HepG2 (cell line): ENCODE results near the gene SOCS1. TPM values are rescaled to one million over a fixed set of nuclear protein-coding genes. Genes with fewer than 3 reads are reported as not detected.
A peak's percentile ranks its signal among the peaks of the same experiment; 100 is the strongest.

Source experiments
- ATAC-seq: fragments of 200-7000 bp; cut with Tn5 transposase; 3 replicates; pipeline ENCODE4 v1.9.1; 2020; ENCODE audit warnings: mild to moderate bottlenecking, moderate library complexity
- BruUV-seq: library from RNA; stranded (reverse); fragments of 400-500 nt; replicated peaks from 2 replicates; lab custom pipeline; 2021; lab: Mats Ljungman, UMichigan
- CTCF ChIA-PET: fragments of 300-600 bp; formaldehyde crosslinking; extraction: SDS; loops from one replicate; lab custom pipeline; 2021; ENCODE audit warnings: low total read pairs, inconsistent platforms, low intra/inter-chr PET ratio; lab: Yijun Ruan, JAX
- POLR2A ChIA-PET: fragments of 350-600 bp; sonication (Branson Sonifier 250); formaldehyde crosslinking; loops from one replicate; lab custom pipeline; 2020; ENCODE audit warnings: antibody characterized with exemption, inconsistent platforms; lab: Yijun Ruan, JAX
- DNase-seq: peaks from one replicate; pipeline ENCODE4 v3.0.0-alpha.2; 2015; ENCODE audit warnings: low spot score
- FAIRE-seq: peaks from 3 replicates; lab custom pipeline; 2011; peaks lifted over from hg19 to GRCh38; lab: Jason Lieb, UNC
- H2AFZ ChIP-seq: one replicate; pipeline ENCODE4 v1.6.1; 2011; ENCODE audit warnings: low read length, inconsistent platforms
- H3K27ac ChIP-seq: fragments of 300-600 bp; 3 replicates; pipeline ENCODE4 v1.8.0; 2011; ENCODE audit warnings: mixed run types, mild to moderate bottlenecking, mixed read lengths, low read length, inconsistent platforms; ENCODE audit not compliant: insufficient read depth; ENCODE audit errors: extremely low read length
- H3K27me3 ChIP-seq, 2 experiments: fragments of 200-600 bp in 1 of 2; 2 replicates in 1 of 2; 3 replicates in 1 of 2; pipeline versions ENCODE4 v1.6.0 to v1.8.0; 2011; ENCODE audit warnings: low read length in 2 of 2, mild to moderate bottlenecking in 2 of 2, moderate library complexity in 2 of 2, inconsistent platforms in 1 of 2; ENCODE audit not compliant: insufficient read depth in 2 of 2, control insufficient read depth in 1 of 2
- H3K36me3 ChIP-seq, 2 experiments: fragments of 200-600 bp in 1 of 2; replicated peaks in 1 of 2; 2 replicates in 1 of 2; 3 replicates in 1 of 2; pipeline versions ENCODE4 v1.5.1 to v1.8.0; 2011; ENCODE audit warnings: low read length in 2 of 2, inconsistent platforms in 1 of 2; ENCODE audit not compliant: insufficient read depth in 2 of 2, control insufficient read depth in 1 of 2
- H3K4me1 ChIP-seq: 2 replicates; pipeline ENCODE4 v1.5.1; 2012; ENCODE audit warnings: low read length, inconsistent platforms; ENCODE audit not compliant: insufficient read depth
- H3K4me2 ChIP-seq: 2 replicates; pipeline ENCODE4 v1.6.0; 2011; ENCODE audit warnings: low read depth, low read length, inconsistent platforms
- H3K4me3 ChIP-seq, 3 experiments: fragments of 200-600 bp in 1 of 3; sonication (generic), shearing (Covaris generic) in 1 of 3; replicated peaks in 1 of 3; 2 replicates each; pipeline ENCODE4 v1.5.1; 2011 to 2016; ENCODE audit warnings: low read length in 3 of 3, inconsistent platforms in 2 of 3, low read depth in 2 of 3, mild to moderate bottlenecking in 2 of 3, control low read depth in 1 of 3, mixed read lengths in 1 of 3; ENCODE audit not compliant: insufficient read depth in 1 of 3
- H3K79me2 ChIP-seq: one replicate; pipeline ENCODE4 v1.6.1; 2011; ENCODE audit warnings: low read length, inconsistent platforms; ENCODE audit not compliant: insufficient read depth
- H3K9ac ChIP-seq: 2 replicates; pipeline ENCODE4 v1.6.0; 2011; ENCODE audit warnings: mild to moderate bottlenecking, low read depth, low read length, inconsistent platforms; ENCODE audit not compliant: insufficient read depth
- H3K9me3 ChIP-seq: 2 replicates; pipeline ENCODE4 v1.5.1; 2012; ENCODE audit warnings: mild to moderate bottlenecking, low read length
- H4K20me1 ChIP-seq: 2 replicates; pipeline ENCODE4 v1.6.0; 2011; ENCODE audit warnings: inconsistent platforms, mild to moderate bottlenecking, low read length, moderate library complexity; ENCODE audit not compliant: insufficient read depth
- ATF7-NPFF ChIP-seq: sonication (generic); formaldehyde crosslinking; IDR thresholded peaks from 2 replicates; pipeline ENCODE4 v1.8.1; 2023; ENCODE audit warnings: mild to moderate bottlenecking, low read depth, missing genetic modification reagents, moderate library complexity
- HIVEP1 ChIP-seq: sonication (generic); formaldehyde crosslinking; IDR thresholded peaks from 2 replicates; pipeline ENCODE4 v1.4.0; 2020; ENCODE audit warnings: mild to moderate bottlenecking, missing genetic modification reagents
- HNRNPL ChIP-seq: fragments of 200-400 bp; formaldehyde crosslinking; IDR thresholded peaks from 2 replicates; pipeline ENCODE4 v1.6.1; 2017; ENCODE audit warnings: mild to moderate bottlenecking, low read depth, low read length
- MTF2 ChIP-seq: sonication (generic); formaldehyde crosslinking; IDR thresholded peaks from 2 replicates; pipeline ENCODE4 v1.5.0; 2020; ENCODE audit warnings: missing genetic modification reagents, borderline replicate concordance
- RFXAP ChIP-seq: sonication (generic); formaldehyde crosslinking; IDR thresholded peaks from 2 replicates; pipeline ENCODE4 v1.4.0; 2020; ENCODE audit warnings: missing genetic modification reagents, borderline replicate concordance
- SMAD3 ChIP-seq: sonication (generic); formaldehyde crosslinking; IDR thresholded peaks from 2 replicates; pipeline ENCODE4 v1.4.0; 2020; ENCODE audit warnings: missing genetic modification reagents
- ZNF768 ChIP-seq: sonication (generic); formaldehyde crosslinking; IDR thresholded peaks from 2 replicates; pipeline ENCODE4 v1.4.0; 2020; ENCODE audit warnings: missing genetic modification reagents
- ZNF782 ChIP-seq: sonication (generic); formaldehyde crosslinking; IDR thresholded peaks from 2 replicates; pipeline ENCODE4 v1.4.0; 2020; ENCODE audit warnings: missing genetic modification reagents, mild to moderate bottlenecking, borderline replicate concordance
- ZNF878 ChIP-seq: sonication (generic); formaldehyde crosslinking; IDR thresholded peaks from 2 replicates; pipeline ENCODE4 v1.8.1; 2023; ENCODE audit warnings: mild to moderate bottlenecking, missing genetic modification reagents, moderate library complexity
- WGBS: methylation state at CpG from one replicate; pipeline ENCODE4 v1.1.6; 2017; ENCODE audit warnings: low lambda C conversion rate; 5-methylcytosine and 5-hydroxymethylcytosine counted together
- in situ Hi-C: cut with HindIII; loops from 2 replicates; pipeline ENCODE4 v1.10.0; 2017; ENCODE audit warnings: low pct_unique_long_range_greater_than_20kb; ENCODE audit not compliant: extremely low pct_ligation_motif_present
- intact Hi-C: fragments of 100-400 bp; cut with micrococcal nuclease; formaldehyde crosslinking; loops from one replicate; pipeline ENCODE4 v1.10.0; 2022; ENCODE audit not compliant: unreplicated experiment
- polyA plus RNA-seq, 8 experiments: library from polyadenylated mRNA; depleted of rRNA in 3 of 8; stranded (reverse) in 7 of 8; unstranded in 1 of 8; fragments of >200 nt; fragmentation: Illumina TruSeq in 4 of 8; extraction: Trizol in 4 of 8; gene quantifications; 2 replicates each; pipeline versions ENCODE4 v1.2.1 to v1.2.3, GENCODE V29; 2011 to 2016; ENCODE audit warnings: low read depth in 4 of 8, missing spikeins in 1 of 8, mixed read lengths in 1 of 8; ENCODE audit not compliant: insufficient read depth in 1 of 8
- total RNA-seq, 5 experiments: library from RNA; depleted of rRNA; stranded (reverse); fragments of >200 nt; fragmentation: Illumina TruSeq; extraction: Trizol; gene quantifications; 2 replicates each; pipeline ENCODE4 v1.2.3, GENCODE V29; 2016; ENCODE audit warnings: low read depth in 1 of 5
- TF ChIP-seq, protein P1 (sequence below): sonication (generic); formaldehyde crosslinking; conservative IDR thresholded peaks from 2 replicates; pipeline ENCODE4 v1.8.1; 2023; ENCODE audit warnings: missing genetic modification reagents
- TF ChIP-seq, protein P2 (sequence below): sonication (generic); formaldehyde crosslinking; IDR thresholded peaks from 2 replicates; pipeline ENCODE4 v1.4.0; 2020; ENCODE audit warnings: missing genetic modification reagents
- TF ChIP-seq, protein P3 (sequence below): IDR thresholded peaks from 2 replicates; pipeline ENCODE4 v1.6.1; 2016

Gene SOCS1
- total and polyA plus RNA-seq, 2 of the 13 experiments (the other 11 are each of a cell fraction or from before 2014, with no cell fraction given): 5.3 to 6.3 TPM

DNA sequence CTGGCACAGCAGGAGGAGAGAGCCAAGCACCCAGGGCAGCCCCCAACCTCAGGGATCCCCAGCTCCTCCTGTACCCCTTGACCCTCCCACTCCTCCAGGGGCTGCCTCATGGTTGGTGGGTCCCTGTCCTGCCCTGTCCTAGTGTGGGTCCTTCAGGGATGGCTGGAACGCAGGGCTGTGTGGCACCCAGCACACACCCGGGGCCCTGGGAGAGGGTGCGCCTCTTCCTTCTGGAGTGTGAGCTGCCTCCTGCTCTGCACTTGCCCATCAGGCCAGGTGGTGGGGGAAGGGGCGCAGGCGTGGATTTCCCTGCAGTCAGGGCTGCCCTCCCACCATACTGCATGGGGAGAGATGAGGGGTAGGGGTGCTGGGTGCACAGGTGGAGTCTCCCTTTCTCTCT lies 42.6 kb downstream of the SOCS1 start:
- Histone ChIP-seq H3K9ac (no peak overlapping the region), H4K20me1 (no peaks in the 10 kb centered on the region), H3K4me2 (no peak overlapping the region), H3K4me1 (no peaks in the 10 kb centered on the region), H2AFZ (no peak overlapping the region), H3K79me2 (no peaks in the 10 kb centered on the region), H3K4me3 (no peak overlapping the region), H3K27me3 (peaks cover 3 to 35% of the 10 kb centered on the region in 2 experiments), H3K36me3 (no peaks in the 10 kb centered on the region), H3K9me3 (peaks cover 13% of the 10 kb centered on the region), H3K27ac (no peak overlapping the region)
- peak; percentile 18 for ATAC-seq
- WGBS: 42% methylated on average over 5 of the region's 5 CpGs
- ChIA-PET POLR2A (no interaction called here), CTCF (no interaction called here)
- TF ChIP-seq ZNF878 (CRISPR knock-in tag) (no peak), ATF7-NPFF (CRISPR knock-in tag) (0 out of 2 replicates have a peak, but pooled peaks have one; percentile 9), HIVEP1 (CRISPR knock-in tag) (peak; percentile 53; the same call in 1 of the 2 replicates)
- intact Hi-C loops: no loop called here
- FAIRE-seq: no peak
- no TSS peak for BruUV-seq
- in situ Hi-C loops: no loop called here
- no peak for DNase-seq

DNA sequence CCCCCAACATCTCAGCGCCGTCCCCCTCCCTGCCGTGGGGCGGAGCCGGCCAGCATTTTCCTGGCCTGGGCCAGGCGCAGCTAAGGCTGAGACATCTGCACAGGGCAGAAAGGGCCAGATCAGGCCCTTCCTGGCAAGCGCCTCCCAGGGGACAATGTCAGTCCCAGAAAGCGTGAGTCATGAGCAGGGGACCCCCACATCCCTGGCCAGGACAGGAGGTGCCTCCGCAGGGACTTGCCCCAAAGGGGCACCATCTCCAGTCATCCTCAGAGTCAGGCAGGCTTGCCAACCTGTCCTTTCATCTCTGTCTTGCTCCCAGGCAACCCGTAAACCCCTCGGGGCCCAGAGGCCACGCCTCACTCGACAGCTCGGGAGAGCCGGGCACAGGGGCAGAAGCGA lies 43.2 kb downstream of the SOCS1 start:
- H3K9me3 ChIP-seq: peaks cover 10% of the 10 kb centered on the region
- intact Hi-C loops (no loop called here), in situ Hi-C loops (no loop called here)
- ChIA-PET POLR2A (no interaction called here), CTCF (no interaction called here)
- FAIRE-seq (no peak), ATAC-seq (peak; percentile 40), DNase-seq (no peak)
- no TSS peak for BruUV-seq
- H3K4me3 ChIP-seq: no peak overlapping the region
- H2AFZ ChIP-seq: no peak overlapping the region
- no peaks in the 10 kb centered on the region for H3K36me3 ChIP-seq
- no peaks in the 10 kb centered on the region for H3K4me1 ChIP-seq
- H4K20me1 ChIP-seq: no peaks in the 10 kb centered on the region
- H3K79me2 ChIP-seq: no peaks in the 10 kb centered on the region
- H3K27ac ChIP-seq: no peak overlapping the region
- WGBS: 13% methylated on average over 10 of the region's 16 CpGs
- peaks cover 3 to 35% of the 10 kb centered on the region in 2 experiments for H3K27me3 ChIP-seq
- H3K9ac ChIP-seq: no peak overlapping the region
- H3K4me2 ChIP-seq: no peak overlapping the region
- TF ChIP-seq SMAD3 (no peak), HNRNPL (0 out of 2 replicates have a peak, but pooled peaks have one; percentile 45), ZNF782 (peak; percentile 20; the same call in 1 of the 2 replicates), RFXAP (CRISPR knock-in tag) (no peak), ZNF768 (CRISPR knock-in tag) (peak; percentile 8; the same call in 1 of the 2 replicates), MTF2 (CRISPR knock-in tag) (peak; percentile 51; the same call in 1 of the 2 replicates)
- TF ChIP-seq, protein P1, sequence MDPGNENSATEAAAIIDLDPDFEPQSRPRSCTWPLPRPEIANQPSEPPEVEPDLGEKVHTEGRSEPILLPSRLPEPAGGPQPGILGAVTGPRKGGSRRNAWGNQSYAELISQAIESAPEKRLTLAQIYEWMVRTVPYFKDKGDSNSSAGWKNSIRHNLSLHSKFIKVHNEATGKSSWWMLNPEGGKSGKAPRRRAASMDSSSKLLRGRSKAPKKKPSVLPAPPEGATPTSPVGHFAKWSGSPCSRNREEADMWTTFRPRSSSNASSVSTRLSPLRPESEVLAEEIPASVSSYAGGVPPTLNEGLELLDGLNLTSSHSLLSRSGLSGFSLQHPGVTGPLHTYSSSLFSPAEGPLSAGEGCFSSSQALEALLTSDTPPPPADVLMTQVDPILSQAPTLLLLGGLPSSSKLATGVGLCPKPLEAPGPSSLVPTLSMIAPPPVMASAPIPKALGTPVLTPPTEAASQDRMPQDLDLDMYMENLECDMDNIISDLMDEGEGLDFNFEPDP (CRISPR knock-in tag): 0 out of 2 replicates have a peak, but pooled peaks have one; percentile 90
- TF ChIP-seq, protein P2, sequence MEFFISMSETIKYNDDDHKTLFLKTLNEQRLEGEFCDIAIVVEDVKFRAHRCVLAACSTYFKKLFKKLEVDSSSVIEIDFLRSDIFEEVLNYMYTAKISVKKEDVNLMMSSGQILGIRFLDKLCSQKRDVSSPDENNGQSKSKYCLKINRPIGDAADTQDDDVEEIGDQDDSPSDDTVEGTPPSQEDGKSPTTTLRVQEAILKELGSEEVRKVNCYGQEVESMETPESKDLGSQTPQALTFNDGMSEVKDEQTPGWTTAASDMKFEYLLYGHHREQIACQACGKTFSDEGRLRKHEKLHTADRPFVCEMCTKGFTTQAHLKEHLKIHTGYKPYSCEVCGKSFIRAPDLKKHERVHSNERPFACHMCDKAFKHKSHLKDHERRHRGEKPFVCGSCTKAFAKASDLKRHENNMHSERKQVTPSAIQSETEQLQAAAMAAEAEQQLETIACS (CRISPR knock-in tag): 0 out of 2 replicates have a peak, but pooled peaks have one; percentile 3
- TF ChIP-seq, protein P3, sequence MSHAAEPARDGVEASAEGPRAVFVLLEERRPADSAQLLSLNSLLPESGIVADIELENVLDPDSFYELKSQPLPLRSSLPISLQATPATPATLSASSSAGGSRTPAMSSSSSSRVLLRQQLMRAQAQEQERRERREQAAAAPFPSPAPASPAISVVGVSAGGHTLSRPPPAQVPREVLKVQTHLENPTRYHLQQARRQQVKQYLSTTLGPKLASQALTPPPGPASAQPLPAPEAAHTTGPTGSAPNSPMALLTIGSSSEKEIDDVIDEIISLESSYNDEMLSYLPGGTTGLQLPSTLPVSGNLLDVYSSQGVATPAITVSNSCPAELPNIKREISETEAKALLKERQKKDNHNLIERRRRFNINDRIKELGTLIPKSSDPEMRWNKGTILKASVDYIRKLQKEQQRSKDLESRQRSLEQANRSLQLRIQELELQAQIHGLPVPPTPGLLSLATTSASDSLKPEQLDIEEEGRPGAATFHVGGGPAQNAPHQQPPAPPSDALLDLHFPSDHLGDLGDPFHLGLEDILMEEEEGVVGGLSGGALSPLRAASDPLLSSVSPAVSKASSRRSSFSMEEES (CRISPR knock-in tag): no peak
